ENCODE measurements around the gene SLCO1B1.
"Not testable (repeated sequence)": the region's sequence is repeated elsewhere in the genome, so short reads cannot be mapped to it uniquely, and the experiment has no call there.

Gene SLCO1B1, protein sequence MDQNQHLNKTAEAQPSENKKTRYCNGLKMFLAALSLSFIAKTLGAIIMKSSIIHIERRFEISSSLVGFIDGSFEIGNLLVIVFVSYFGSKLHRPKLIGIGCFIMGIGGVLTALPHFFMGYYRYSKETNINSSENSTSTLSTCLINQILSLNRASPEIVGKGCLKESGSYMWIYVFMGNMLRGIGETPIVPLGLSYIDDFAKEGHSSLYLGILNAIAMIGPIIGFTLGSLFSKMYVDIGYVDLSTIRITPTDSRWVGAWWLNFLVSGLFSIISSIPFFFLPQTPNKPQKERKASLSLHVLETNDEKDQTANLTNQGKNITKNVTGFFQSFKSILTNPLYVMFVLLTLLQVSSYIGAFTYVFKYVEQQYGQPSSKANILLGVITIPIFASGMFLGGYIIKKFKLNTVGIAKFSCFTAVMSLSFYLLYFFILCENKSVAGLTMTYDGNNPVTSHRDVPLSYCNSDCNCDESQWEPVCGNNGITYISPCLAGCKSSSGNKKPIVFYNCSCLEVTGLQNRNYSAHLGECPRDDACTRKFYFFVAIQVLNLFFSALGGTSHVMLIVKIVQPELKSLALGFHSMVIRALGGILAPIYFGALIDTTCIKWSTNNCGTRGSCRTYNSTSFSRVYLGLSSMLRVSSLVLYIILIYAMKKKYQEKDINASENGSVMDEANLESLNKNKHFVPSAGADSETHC

DNA sequence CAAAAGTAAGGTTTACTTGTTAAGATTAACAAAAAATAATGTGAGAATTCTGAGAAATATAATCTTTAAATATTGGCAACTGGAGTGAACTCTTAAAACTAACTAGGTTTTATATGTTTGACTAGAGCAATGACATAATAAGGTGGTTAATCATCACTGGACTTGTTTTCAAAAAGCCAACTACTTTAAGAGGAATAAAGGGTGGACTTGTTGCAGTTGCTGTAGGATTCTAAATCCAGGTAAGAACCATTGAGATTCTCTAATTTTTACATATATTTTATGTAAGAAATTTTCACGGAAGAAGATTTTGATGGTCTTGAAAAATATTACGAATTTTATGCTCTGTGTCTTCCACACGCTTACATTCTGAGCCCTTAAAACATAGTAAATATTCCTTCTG lies at the start of gene SLCO1B1:
Gene SLCO1B1 (plus strand): TSS at position 197 of the 400 bp plus-strand sequence. CDS start 10,381 bp downstream, outside the sequence.
- no peak for DNase-seq

DNA sequence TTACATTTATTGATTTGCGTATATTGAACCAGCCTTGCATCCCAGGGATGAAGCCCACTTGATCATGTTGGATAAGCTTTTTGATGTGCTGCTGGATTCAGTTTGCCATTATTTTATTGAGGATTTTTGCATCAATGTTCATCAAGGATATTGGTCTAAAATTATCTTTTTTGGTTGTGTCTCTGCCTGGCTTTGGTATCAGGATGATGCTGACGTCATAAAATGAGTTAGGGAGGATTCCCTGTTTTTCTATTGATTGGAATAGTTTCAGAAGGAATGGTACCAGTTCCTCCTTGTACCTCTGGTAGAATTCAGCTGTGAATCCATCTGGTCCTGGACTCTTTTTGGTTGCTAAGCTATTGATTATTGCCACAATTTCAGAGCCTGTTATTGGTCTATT lies 46.2 kb upstream of the SLCO1B1 start:
- not testable (repeated sequence) for DNase-seq

DNA sequence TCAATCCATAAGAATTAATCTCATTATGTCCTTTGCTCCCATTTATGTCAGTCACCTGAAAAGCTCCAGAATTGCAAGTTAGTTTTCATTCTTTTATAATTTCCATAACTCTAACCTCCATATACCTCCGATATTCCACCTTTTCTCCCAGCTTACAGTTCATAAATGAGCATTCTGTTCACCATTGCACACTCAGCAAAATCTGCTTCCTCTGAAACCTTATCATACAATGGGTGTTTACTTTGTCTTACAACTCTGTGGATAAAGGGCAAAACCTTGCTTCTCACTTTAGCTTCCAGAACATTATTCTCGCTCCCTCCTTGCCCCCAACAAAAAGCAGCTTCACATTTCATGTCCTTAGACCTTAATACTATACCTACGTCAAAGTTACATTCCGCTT lies 19.3 kb upstream of the SLCO1B1 start:
- DNase-seq = no peak

DNA sequence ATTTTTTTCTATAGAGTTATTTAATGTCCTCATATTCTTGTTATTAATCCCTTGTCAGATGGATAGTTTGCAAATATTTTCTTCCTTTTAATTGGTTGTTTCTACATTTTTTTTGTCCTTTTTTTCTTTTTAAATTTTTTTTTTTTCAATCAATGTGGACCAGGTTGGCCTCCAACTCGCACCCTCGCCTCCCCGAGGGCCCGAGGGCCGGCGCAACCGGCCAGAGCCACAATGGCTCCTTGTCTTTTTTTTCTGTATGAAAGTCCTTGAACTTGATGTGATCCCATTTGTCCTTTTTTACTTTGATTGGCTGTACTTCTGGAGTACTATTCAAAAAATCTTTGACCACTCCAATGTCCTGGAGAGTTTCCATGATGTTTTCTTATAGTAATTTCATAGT lies 17.7 kb upstream of the SLCO1B1 start:
- no peak for DNase-seq

DNA sequence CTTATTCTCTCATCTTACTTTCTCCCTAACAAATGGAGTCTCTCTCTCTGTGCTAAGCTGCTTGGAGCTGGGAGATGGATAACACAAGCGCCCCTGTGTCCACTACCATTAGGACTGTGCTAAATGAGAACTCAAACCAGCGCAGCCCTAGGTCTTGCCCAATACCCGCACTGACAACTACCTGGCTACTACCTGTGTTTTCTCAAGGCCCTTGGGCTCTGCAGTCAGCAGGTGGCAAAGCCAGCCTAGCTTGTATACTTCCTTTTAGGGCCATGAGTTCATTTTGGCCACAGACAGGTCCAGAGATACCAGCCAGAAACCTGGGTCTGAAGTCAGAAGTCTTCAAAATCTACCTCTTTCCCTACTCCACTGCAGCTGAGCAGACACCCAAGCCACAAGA lies 13.0 kb upstream of the SLCO1B1 start:
- no peak for DNase-seq

DNA sequence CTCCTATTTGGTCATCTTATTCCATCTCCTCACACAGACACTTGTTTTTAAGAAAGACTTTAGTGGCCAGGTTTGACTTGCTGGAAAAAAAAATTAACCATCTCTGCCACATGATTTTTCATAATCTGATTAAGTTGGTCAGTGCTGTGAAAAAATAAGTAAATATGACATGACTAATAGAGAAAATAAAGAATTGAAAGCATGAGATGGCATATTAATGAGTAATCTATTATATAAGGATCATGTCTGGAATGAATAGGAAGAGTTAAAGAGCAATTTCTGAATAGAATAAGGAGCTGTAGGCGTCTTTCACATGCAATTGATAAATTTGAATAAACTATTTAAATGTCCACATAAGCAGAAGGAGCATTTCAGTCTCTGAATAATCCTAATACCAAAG lies 12.2 kb upstream of the SLCO1B1 start:
- no peak for DNase-seq

DNA sequence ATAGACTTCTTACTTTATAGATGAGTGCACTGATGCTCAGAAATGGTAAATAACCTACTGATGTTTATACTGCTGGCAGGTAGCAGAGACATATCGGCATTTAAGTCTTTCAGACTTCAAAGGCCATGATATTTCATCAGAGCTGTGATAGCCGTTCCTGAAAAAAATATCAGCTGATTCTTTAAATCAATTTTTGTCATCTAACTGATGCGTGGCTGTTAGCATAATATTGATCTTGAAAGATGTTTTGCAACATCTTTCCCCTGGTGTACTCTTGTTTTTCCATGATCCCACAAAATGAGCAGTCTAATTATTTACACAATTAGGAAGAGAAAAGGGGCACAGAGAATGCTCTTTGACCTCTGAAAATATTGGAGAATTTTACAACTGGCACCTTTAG lies 1.6 kb upstream of the SLCO1B1 start:
- no peak for DNase-seq

DNA sequence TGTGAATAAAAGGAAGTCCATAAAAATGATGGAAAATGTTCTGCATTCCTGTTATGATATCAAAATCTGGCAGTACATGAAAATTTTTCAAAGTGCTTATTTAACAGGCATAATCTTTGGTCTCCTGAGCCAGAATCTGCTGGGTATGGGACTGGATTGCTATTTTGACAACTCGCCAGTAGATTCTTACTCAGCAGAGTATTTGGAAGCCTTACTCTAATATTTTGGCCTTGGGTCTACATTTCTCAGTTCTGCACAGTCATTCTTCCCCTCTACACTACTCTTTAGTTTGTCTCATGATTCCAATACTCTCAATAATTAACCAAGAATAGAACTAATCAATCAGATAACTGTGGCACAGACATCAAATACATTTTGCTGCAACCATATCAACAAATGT lies 1.1 kb upstream of the SLCO1B1 start:
- no peak for DNase-seq

DNA sequence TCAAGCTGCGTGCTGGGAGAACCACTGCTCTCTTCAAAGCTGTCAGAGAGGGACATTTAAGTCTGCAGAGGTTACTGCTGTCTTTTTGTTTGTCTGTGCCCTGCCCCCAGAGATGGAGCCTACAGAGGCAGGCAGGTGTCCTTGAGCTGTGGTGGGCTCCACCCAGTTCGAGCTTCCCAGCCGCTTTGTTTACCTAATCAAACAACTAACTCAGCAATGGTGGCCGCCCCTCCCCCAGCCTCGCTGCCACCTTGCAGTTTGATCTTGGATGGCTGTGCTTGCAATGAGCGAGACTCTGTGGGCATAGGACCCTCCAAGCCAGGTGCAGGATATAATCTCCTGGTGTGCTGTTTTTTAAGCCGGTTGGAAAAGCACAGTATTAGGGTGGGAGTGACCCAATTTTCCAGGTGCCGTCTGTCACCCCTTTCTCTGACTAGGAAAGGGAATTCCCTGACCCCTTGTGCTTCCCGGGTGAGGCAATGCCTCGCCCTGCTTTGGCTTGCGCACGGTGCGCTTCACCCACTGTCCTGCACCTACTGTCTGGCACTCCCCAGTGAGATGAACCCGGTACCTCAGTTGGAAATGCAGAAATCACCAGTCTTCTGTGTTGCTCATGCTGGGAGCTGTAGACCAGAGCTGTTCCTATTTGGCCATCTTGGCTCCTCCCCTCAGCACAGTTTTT lies 6.5 kb downstream of the SLCO1B1 start:
- not testable (repeated sequence) for DNase-seq

DNA sequence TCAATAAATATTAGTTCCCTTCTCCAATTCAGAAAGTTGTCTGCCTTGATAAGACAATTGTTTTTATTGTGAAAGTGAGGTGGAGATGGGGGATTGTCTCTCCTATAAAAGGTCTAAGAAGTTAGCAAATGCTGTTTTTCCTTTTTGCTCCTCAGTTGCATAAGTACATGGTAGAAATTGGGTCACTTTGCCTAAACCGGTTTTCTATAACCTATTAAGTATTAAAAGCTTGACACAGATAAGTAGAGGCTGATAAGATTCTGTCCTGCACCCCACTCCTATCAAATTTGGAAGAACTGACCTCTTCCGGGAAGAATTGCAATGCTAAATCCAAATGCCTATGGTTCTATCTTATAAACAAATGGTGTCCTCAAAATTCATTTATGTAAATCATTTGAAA lies 7.0 kb downstream of the SLCO1B1 start:
- no peak for DNase-seq

DNA sequence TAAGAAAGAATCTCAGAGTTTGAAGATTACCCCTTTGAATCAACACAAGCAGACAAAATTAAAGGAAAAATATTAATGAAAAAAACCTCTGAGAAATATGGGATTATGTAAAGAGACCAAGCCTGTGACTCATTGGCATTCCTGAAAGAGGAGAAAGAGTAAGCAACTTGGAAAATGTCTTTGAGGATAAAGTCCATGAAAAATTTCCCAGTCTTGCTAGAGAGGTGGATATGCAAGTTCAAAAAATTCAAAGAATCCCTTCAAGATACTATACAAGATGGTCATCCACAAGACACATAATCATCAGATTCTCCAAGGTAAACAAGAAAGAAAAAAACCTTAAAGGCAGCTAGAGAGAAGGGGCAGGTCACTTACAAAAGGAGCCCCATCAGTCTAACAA lies 13.3 kb downstream of the SLCO1B1 start:
- DNase-seq = no peak

DNA sequence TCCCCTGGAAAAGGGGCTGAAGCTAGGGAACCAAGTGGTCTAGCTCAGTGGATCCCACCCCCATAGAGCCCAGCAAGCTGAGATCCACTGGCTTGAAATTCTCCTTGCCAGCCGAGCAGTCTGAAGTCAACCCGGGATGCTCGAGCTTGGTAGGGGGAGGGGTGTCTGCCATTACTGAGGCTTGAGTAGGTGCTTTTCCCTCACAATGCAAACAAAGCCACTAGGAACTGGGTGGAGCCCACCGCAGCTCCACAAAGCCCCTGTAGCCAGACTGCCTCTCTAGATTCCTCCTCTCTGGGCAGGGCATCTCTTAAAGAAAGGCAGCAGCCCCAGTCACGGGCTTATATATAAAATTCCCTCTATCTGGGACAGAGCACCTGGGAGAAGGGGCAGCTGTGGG lies 18.9 kb downstream of the SLCO1B1 start:
- not testable (repeated sequence) for DNase-seq

DNA sequence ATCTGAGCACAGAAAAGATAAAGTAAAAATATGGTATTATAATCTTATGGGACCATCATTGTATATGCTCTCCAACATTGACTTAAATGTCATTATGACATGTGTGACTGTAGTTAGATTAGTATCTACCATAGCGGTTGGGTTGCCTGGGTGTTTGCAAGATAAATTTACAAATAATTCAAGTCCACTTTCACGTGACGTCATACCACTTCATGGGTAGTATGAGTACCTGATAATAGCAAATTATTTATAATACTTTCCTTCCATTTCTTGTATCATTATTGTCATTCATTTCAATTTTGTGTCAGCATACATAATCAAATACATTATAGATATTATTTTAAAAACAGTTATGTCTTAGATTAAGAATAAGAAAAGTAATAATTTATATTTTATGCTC lies 20.2 kb downstream of the SLCO1B1 start:
- DNase-seq = no peak

DNA sequence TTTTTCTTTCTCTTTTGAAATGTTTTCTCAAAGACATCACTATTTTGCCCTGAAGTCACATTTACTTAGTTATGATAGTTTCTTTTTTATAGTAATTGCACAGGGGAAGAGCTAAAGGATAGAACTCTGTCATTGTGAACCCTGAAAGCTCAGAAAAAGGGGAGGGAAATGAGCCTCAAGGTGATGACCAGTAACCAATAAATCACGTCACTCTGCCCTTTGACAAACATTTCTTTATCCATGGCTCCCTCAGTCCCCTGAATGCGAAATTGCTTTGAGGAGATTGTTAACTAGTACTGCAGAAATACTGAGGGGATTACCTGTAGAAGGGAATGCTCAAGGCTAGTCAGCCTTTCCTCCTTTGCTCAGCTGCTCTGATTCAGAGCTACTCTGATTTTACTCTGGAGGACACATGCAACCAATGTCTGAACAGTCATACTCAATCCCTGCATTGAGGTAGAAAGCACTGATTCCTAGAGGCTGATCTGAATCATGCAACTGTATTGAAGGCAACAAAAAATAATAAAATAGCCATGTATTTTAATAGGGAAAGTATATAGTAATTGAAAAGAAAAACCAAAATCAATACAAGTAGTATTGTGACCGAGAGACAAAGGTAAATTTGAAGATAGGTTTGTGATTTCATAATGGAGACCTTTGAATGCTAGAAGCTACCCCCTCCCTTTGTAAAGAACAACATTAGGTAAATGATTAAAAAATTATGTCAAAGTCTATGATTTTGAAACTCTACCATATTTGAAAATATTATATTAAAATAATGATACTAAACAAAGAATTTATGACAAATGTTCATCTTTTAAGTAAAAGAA lies 24.7 kb downstream of the SLCO1B1 start:
- no peak for DNase-seq

DNA sequence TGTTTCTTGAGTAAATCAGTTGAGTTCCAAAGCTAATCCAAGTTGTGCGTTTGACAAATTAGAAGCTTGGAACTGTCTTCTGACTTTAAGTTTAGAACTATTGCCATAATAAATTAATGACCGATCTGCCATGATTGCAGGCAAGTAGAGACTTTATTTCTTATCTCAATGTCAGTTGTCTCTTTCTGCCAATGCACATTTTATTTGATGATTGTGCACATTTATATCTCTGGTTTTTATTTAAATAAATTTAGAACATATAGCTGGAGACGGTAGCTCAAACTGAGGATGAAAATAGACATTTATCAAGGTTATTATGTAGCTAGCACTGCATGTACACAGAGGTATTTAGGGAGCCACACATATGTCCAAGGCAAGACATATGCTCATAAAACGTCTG lies 34.1 kb downstream of the SLCO1B1 start:
- no peak for DNase-seq

DNA sequence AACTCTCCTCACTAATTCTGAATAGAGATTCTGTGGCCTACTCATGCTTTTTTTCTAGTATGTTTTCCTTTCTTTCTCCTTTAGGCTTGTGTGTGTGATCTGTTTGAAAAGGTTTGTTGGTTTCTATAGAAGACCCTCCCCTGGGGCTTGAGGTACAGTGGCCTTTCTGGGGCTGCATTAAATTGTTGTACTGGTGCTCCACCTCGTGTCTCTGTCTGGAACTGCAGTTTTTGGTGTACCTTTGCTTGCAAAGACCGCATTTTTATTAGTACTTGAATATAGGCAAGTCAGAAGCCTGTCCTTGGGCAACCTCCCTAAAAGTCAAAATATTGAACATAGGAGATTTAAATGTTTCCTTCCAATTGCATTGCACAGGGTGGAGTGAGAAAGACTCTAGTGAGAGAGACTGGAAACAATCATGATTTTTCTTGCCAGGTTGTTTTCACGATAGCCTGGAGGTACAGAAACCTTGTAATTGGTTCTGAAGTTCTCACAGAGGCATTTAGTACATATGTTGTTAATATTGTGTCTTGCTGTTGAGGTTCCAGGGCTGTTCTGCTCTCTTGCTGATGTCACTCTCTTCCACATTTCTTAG lies 39.0 kb downstream of the SLCO1B1 start:
- peak; percentile 71 to 73 for DNase-seq

DNA sequence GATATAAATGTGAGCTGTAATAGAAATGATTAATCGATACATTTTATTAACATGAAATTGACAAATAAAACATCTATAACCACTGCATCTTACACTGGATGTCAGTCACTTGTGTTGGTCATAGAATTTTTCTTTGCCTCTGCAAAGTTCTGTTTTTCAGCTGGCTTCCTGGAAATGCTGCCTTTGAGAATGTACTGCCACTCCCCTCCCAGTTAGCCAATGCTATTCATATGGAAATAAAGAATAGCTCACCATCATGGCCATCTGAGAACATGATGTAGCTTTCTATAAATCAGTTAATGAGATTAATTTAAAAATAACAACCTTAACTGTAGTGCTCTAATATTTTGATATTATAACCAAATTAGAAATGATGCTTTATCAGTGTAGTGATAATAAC lies 41.1 kb downstream of the SLCO1B1 start:
- no peak for DNase-seq

DNA sequence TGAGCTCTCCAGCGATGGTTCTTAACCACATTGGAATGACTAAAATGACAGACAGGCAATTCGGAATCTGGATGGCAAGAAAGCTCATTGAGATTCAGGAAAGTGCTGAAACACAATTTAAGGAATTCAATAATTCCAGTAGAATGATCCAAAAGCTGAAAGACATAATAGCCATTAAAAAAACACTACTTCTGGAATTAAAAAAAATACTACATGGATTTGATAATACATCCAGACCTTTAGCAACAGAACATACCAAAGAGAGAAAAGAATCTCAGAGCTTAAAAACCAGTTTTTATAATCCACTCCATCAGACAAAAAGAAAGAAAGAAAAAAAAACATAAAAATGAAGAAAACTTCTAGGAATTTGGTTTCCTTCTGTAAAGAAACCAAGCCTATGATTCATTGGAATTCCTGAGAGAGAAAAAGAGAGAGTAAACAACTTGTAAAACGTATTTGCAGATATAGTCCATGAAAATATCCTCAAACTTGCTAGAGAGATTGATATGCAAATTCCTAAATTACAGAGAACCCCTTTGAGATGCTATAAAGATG lies 52.8 kb downstream of the SLCO1B1 start:
- no peak for DNase-seq

DNA sequence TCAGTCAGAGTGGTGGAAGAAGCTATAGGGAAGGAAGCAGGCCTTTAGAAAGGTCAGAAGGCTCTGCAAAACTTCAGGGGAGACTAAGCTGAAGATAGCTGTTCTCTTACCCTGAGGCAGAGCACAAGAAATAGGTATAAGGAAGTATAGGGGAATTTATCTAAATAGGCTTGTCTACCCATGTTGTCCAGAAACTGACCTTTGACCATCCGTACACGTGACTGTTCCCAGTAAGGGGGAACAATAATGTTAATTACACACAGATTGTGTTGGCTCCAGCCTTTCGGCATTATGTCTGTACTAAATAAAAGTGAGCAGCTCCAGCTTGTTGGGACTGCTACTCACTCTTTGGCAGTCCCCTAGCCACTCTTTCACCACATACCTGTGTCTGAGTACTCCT lies 59.0 kb downstream of the SLCO1B1 start:
- DNase-seq = no peak

DNA sequence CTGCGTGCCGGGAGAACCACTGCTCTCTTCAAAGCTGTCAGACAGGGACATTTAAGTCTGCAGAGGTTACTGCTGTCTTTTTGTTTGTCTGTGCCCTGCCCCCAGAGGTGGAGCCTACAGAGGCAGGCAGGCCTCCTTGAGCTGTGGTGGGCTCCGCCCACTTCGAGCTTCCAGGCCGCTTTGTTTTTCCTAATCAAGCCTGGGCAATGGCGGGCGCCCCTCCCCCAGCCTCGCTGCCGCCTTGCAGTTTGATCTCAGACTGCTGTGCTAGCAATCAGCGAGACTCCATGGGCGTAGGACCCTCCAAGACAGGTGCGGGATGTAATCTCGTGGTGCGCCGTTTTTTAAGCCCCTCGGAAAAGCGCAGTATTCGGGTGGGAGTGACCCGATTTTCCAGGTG lies 83.4 kb downstream of the SLCO1B1 start:
- DNase-seq = not testable (repeated sequence)

DNA sequence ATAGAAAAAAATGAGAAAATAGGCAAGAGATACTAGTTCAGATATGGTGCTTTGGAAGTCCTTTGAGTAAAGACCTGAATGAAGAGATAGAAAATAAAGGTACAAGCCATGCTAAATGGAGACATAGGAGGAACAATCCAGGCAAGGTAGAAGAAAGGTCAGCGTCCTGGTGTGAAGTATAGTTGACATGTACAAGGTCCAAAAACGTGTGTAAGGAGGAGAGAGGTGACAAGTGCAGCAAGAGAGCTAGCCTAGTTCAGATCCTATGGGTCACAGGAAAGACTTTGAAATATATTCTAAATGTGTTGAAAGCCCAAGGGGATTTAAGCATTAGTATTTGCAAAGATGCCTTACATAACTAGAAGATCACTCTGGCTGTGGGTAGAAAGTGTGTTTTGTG lies 88.2 kb downstream of the SLCO1B1 start:
- no peak for DNase-seq

DNA sequence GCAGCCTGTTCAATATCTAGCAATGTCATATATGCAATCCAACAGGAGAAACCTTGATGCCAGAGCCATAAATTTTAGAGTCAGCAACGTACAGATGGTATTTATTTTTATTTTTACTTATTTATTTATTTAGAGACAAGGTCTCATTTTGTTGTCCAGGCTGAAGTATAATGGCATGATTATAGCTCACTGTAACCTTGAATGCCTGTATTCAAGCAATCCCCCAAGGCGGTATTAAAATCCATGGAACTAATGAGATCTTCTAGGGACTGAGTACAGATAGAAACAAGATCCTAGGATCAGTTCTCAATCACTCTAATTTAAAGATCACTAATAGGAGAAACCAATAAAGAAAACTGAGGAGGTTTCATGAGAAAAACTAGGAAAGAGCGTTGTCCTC lies 89.3 kb downstream of the SLCO1B1 start:
- DNase-seq = no peak

Measured in Kasumi-1 (cell line).